ENCODE measurements around the gene ALG12. TPM values are rescaled to one million over a fixed set of nuclear protein-coding genes. Genes with fewer than 3 reads are reported as not detected.
A peak's percentile ranks its signal among the peaks of the same experiment; 100 is the strongest.

Gene ALG12
- total and polyA plus RNA-seq, 2 of the 13 experiments (the other 11 are each of a cell fraction or from before 2014, with no cell fraction given): 7.8 to 15.8 TPM

- TF ChIP-seq MED13 (CRISPR knock-in tag; IDR thresholded peaks at IDR 0.05): no peak
- TF ChIP-seq UBTF (CRISPR knock-in tag; IDR thresholded peaks at IDR 0.05): peak; percentile 61
- peak; percentile 36 for TF ChIP-seq SKI (IDR thresholded peaks at IDR 0.05; ENCODE audit: partially characterized antibody)
- peak; percentile 54; the same call in 1 of the 2 replicates for TF ChIP-seq ZNF335 (CRISPR knock-in tag; IDR thresholded peaks at IDR 0.05)
- TF ChIP-seq NONO (IDR thresholded peaks at IDR 0.05): no peak
- no peak for TF ChIP-seq NONO (CRISPR knock-in tag; conservative IDR thresholded peaks at IDR 0.05)
- no peak for TF ChIP-seq FOXO4 (CRISPR knock-in tag; conservative IDR thresholded peaks at IDR 0.05)
- no peak for TF ChIP-seq ZNF143 (CRISPR knock-in tag; IDR thresholded peaks at IDR 0.05)
- 0 out of 2 replicates have a peak, but pooled peaks have one; percentile 54 for TF ChIP-seq SRY (CRISPR knock-in tag; IDR thresholded peaks at IDR 0.05)
- 0 out of 2 replicates have a peak, but pooled peaks have one; percentile 24 for TF ChIP-seq HOMEZ (CRISPR knock-in tag; IDR thresholded peaks at IDR 0.05; ENCODE audit: low read depth)
- TF ChIP-seq, protein P1, sequence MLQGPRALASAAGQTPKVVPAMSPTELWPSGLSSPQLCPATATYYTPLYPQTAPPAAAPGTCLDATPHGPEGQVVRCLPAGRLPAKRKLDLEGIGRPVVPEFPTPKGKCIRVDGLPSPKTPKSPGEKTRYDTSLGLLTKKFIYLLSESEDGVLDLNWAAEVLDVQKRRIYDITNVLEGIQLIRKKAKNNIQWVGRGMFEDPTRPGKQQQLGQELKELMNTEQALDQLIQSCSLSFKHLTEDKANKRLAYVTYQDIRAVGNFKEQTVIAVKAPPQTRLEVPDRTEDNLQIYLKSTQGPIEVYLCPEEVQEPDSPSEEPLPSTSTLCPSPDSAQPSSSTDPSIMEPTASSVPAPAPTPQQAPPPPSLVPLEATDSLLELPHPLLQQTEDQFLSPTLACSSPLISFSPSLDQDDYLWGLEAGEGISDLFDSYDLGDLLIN (CRISPR knock-in tag; IDR thresholded peaks at IDR 0.05; ENCODE audit: borderline replicate concordance): no peak; the same call in 1 of the 2 replicates
- no peak for TF ChIP-seq ZNF382 (CRISPR knock-in tag; IDR thresholded peaks at IDR 0.05; ENCODE audit: borderline replicate concordance)
- TF ChIP-seq PHF8 (CRISPR knock-in tag; IDR thresholded peaks at IDR 0.05): peak; percentile 24; the same call in 1 of the 2 replicates
- peak; percentile 97 for TF ChIP-seq TBX2 (CRISPR knock-in tag; IDR thresholded peaks at IDR 0.05; ENCODE audit: borderline replicate concordance)
- TF ChIP-seq, protein P2, sequence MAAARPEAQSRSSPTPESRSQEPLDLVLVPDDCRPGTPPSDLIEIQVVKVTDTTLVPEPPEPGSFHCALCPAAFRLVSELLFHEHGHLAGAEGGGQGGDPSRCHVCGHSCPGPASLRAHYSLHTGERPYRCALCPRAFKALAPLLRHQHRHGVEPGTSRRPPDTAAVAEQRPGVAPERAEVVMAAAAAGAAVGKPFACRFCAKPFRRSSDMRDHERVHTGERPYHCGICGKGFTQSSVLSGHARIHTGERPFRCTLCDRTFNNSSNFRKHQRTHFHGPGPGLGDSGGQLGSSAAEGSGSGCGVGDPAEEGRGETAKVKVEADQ (CRISPR knock-in tag; IDR thresholded peaks at IDR 0.05; ENCODE audit: borderline replicate concordance): peak; percentile 80; the same call in 1 of the 2 replicates
- TF ChIP-seq ETV5 (CRISPR knock-in tag; IDR thresholded peaks at IDR 0.05; ENCODE audit: borderline replicate concordance): peak; percentile 99
- peak; percentile 73 for TF ChIP-seq ZSCAN31 (CRISPR knock-in tag; IDR thresholded peaks at IDR 0.05; ENCODE audit: low read depth)
- TF ChIP-seq PAWR (CRISPR knock-in tag; IDR thresholded peaks at IDR 0.05; ENCODE audit: borderline replicate concordance): no peak
- TF ChIP-seq SSRP1 (CRISPR knock-in tag; IDR thresholded peaks at IDR 0.05): 0 out of 2 replicates have a peak, but pooled peaks have one; percentile 67
- TF ChIP-seq ZNF138 (CRISPR knock-in tag; IDR thresholded peaks at IDR 0.05; ENCODE audit: low read depth): peak; percentile 11; the same call in 1 of the 2 replicates
- 0 out of 2 replicates have a peak, but pooled peaks have one; percentile 16 for TF ChIP-seq SMAD3 (CRISPR knock-in tag; IDR thresholded peaks at IDR 0.05)
- TF ChIP-seq ZNF264 (CRISPR knock-in tag; IDR thresholded peaks at IDR 0.05): no peak
- no peak for TF ChIP-seq ZNF558 (CRISPR knock-in tag; IDR thresholded peaks at IDR 0.05; ENCODE audit: borderline replicate concordance)
These were observed 19.7 kb upstream of the ALG12 start (continued) for GRCh38 chr22:49937758-49938564.
